Sigmoid colon (tissue), 7 donors: ENCODE results near the gene IGSF21. TPM values are rescaled to one million over a fixed set of nuclear protein-coding genes. Genes with fewer than 3 reads are reported as not detected.

Experiments used
- DNase-seq: peaks from one replicate; pipeline ENCODE4 v3.0.0-alpha.2; 2019
- H3K27ac ChIP-seq, 4 donors: fragments of 200-600 bp; sonication (generic); one replicate each; pipeline ENCODE4 v1.5.1; 2016 to 2019; ENCODE audit warnings: mild to moderate bottlenecking in 1 of 4
- H3K27me3 ChIP-seq, 3 donors: fragments of 200-600 bp; sonication (generic); one replicate each; pipeline ENCODE4 v1.5.1; 2019; ENCODE audit warnings: mild to moderate bottlenecking in 1 of 3
- H3K36me3 ChIP-seq, 4 donors: fragments of 200-600 bp; sonication (generic); one replicate each; pipeline ENCODE4 v1.5.1; 2016 to 2019
- H3K4me1 ChIP-seq, 4 donors: fragments of 200-600 bp; sonication (generic); one replicate each; pipeline ENCODE4 v1.5.1; 2017 to 2019
- H3K4me3 ChIP-seq, 4 donors: fragments of 200-600 bp; sonication (generic); one replicate each; pipeline ENCODE4 v1.5.1; 2017 to 2019; ENCODE audit warnings: mild to moderate bottlenecking in 2 of 4, moderate library complexity in 1 of 4
- H3K9me3 ChIP-seq, 4 donors: fragments of 200-600 bp in 3 of 4; sonication (generic) in 3 of 4; one replicate each; pipeline versions ENCODE4 v1.5.1 to v1.6.1; 2013 to 2019
- CTCF ChIP-seq, 4 experiments: fragments of 450-650 bp in 3 of 4; fragments of 200-600 bp in 1 of 4; IDR thresholded peaks; one replicate each; pipeline ENCODE4 v1.5.1; 2016 to 2019; ENCODE audit warnings: antibody characterized with exemption in 4 of 4, mild to moderate bottlenecking in 3 of 4, moderate library complexity in 2 of 4
- EP300 ChIP-seq, 4 donors: sonication (generic); formaldehyde crosslinking; IDR thresholded peaks; one replicate each; pipeline ENCODE4 v1.6.1; 2017; ENCODE audit warnings: antibody characterized with exemption in 4 of 4
- POLR2A ChIP-seq, 2 donors: fragments of 450-650 bp; IDR thresholded peaks; one replicate each; pipeline ENCODE4 v1.6.1; 2016; ENCODE audit warnings: antibody characterized with exemption in 2 of 2, mild to moderate bottlenecking in 2 of 2, moderate library complexity in 2 of 2
- POLR2AphosphoS5 ChIP-seq, 4 donors: sonication (generic); formaldehyde crosslinking; IDR thresholded peaks; one replicate each; pipeline ENCODE4 v1.6.1; 2017; ENCODE audit warnings: antibody characterized with exemption in 4 of 4
- WGBS, 2 donors: extraction: QIAGEN DNeasy Blood & Tissue Kit; methylation state at CpG; one replicate each; pipeline ENCODE4 v1.1.7; 2013; 5-methylcytosine and 5-hydroxymethylcytosine counted together
- intact Hi-C: fragments of 100-400 bp; cut with DNase I; formaldehyde crosslinking; loops from one replicate; pipeline ENCODE4 v1.15.1; 2023
- polyA plus RNA-seq, 3 donors: library from polyadenylated mRNA; stranded (reverse); fragments of 200-250 nt; gene quantifications; one replicate each; pipeline ENCODE4 v1.2.3, GENCODE V29; 2013
- total RNA-seq, 4 donors: library from RNA; depleted of rRNA; stranded (reverse); fragments of >200 nt; gene quantifications; one replicate each; pipeline ENCODE4 v1.1.0, GENCODE V29; 2016
- donor health status: healthy with polysubstance abuse.
- donor health status: Bipolar disorder and iron deficiency.
- donor health status: healthy.

IGSF21 gene
- total and polyA plus RNA-seq, 7 donors = 0.55 to 2.6 (median 1.1) TPM; not detected in 2

- Histone ChIP-seq H3K27me3 (no peaks in the 10 kb centered on the region), H3K36me3 (no peaks in the 10 kb centered on the region), H3K4me1 (no peaks in the 10 kb centered on the region), H3K27ac (no peak overlapping the region), H3K4me3 (no peak overlapping the region), H3K9me3 (no peaks in the 10 kb centered on the region)
- intact Hi-C loops = no loop called here
- DNase-seq = no peak
- TF ChIP-seq POLR2A (IDR thresholded peaks at IDR 0.05) (no peak), EP300 (IDR thresholded peaks at IDR 0.05) (no peak), POLR2AphosphoS5 (IDR thresholded peaks at IDR 0.05) (no peak), CTCF (IDR thresholded peaks at IDR 0.05) (no peak)
- WGBS, 2 donors = 69 to 80% methylated on average over 1 of the region's 1 CpG
Observed at GRCh38 chr1:18245647-18246046, 138.0 kb downstream of the IGSF21 start.

GRCh38 chr1:18246543-18246942 lies 138.9 kb downstream of the IGSF21 start:
- H3K27me3 ChIP-seq = no peaks in the 10 kb centered on the region
- peaks cover 0 to 9% (median 3%) of the 10 kb centered on the region in 4 donors for H3K9me3 ChIP-seq
- 84 to 85% methylated on average over 6 of the region's 6 CpGs for WGBS, 2 donors
- H3K36me3 ChIP-seq = no peaks in the 10 kb centered on the region
- intact Hi-C loops = no loop called here
- TF ChIP-seq CTCF (IDR thresholded peaks at IDR 0.05) (no peak), EP300 (IDR thresholded peaks at IDR 0.05) (no peak), POLR2AphosphoS5 (IDR thresholded peaks at IDR 0.05) (no peak), POLR2A (IDR thresholded peaks at IDR 0.05) (no peak)
- H3K27ac ChIP-seq = no peak overlapping the region
- H3K4me1 ChIP-seq = no peaks in the 10 kb centered on the region
- no peak overlapping the region for H3K4me3 ChIP-seq
- DNase-seq = no peak

- no peaks in the 10 kb centered on the region for H3K4me1 ChIP-seq
- no peaks in the 10 kb centered on the region for H3K36me3 ChIP-seq
- no peak overlapping the region for H3K4me3 ChIP-seq
- no peak overlapping the region for H3K27ac ChIP-seq
- no peak for DNase-seq
- TF ChIP-seq EP300 (IDR thresholded peaks at IDR 0.05) = no peak
- no peak for TF ChIP-seq POLR2AphosphoS5 (IDR thresholded peaks at IDR 0.05)
- TF ChIP-seq POLR2A (IDR thresholded peaks at IDR 0.05) = no peak
- no peak for TF ChIP-seq CTCF (IDR thresholded peaks at IDR 0.05)
- WGBS, 2 donors = 44 to 49% methylated on average over 4 of the region's 4 CpGs
- H3K9me3 ChIP-seq = peaks cover 0 to 11% (median 4%) of the 10 kb centered on the region in 4 donors
- no peaks in the 10 kb centered on the region for H3K27me3 ChIP-seq
- intact Hi-C loops = no loop called here
Observed at GRCh38 chr1:18247151-18247550, 139.6 kb downstream of the IGSF21 start.

GRCh38 chr1:18249631-18250030 lies 142.0 kb downstream of the IGSF21 start:
- H3K36me3 ChIP-seq = no peaks in the 10 kb centered on the region
- 48 to 53% methylated on average over 3 of the region's 3 CpGs for WGBS, 2 donors
- H3K9me3 ChIP-seq = peaks cover 0 to 11% (median 4%) of the 10 kb centered on the region in 4 donors
- DNase-seq = no peak
- no peaks in the 10 kb centered on the region for H3K27me3 ChIP-seq
- H3K27ac ChIP-seq = no peak overlapping the region
- H3K4me3 ChIP-seq = no peak overlapping the region
- TF ChIP-seq POLR2A (IDR thresholded peaks at IDR 0.05) (no peak), CTCF (IDR thresholded peaks at IDR 0.05) (no peak), EP300 (IDR thresholded peaks at IDR 0.05) (no peak), POLR2AphosphoS5 (IDR thresholded peaks at IDR 0.05) (no peak)
- intact Hi-C loops = no loop called here
- no peaks in the 10 kb centered on the region for H3K4me1 ChIP-seq

GRCh38 chr1:18253093-18253492 lies 145.5 kb downstream of the IGSF21 start:
- 65 to 75% methylated on average over 4 of the region's 4 CpGs for WGBS, 2 donors
- Histone ChIP-seq H3K4me3 (no peak overlapping the region), H3K4me1 (no peaks in the 10 kb centered on the region), H3K9me3 (peaks cover 0 to 11% (median 4%) of the 10 kb centered on the region in 4 donors), H3K27ac (no peak overlapping the region), H3K27me3 (peaks cover 0 to 2% (median 0%) of the 10 kb centered on the region in 3 donors), H3K36me3 (no peaks in the 10 kb centered on the region)
- intact Hi-C loops = no loop called here
- no peak for DNase-seq
- TF ChIP-seq POLR2AphosphoS5 (IDR thresholded peaks at IDR 0.05) (no peak), POLR2A (IDR thresholded peaks at IDR 0.05) (no peak)
